ENCODE data around the gene ELL.

ELL gene

GRCh38 chr19:18446811-18447359 lies 75.0 kb downstream of the ELL start:
- DNase-seq (ENCODE audit: low read depth in 2 of 2) = no peak

- no peak for DNase-seq (ENCODE audit: low read depth in 2 of 2)
Observed at GRCh38 chr19:18446145-18446810, 75.6 kb downstream of the ELL start.

- no peak for DNase-seq (ENCODE audit: low read depth in 2 of 2)
Observed at GRCh38 chr19:18445262-18445948, 76.5 kb downstream of the ELL start.

GRCh38 chr19:18444513-18444912 lies 77.4 kb downstream of the ELL start:
- no peak for DNase-seq (ENCODE audit: low read depth in 2 of 2)

- no peak for DNase-seq (ENCODE audit: low read depth in 2 of 2)
Observed at GRCh38 chr19:18443831-18444230, 78.0 kb downstream of the ELL start.

GRCh38 chr19:18443406-18443805 lies 78.5 kb downstream of the ELL start:
- DNase-seq (ENCODE audit: low read depth in 2 of 2) = no peak

GRCh38 chr19:18442941-18443340 lies 78.9 kb downstream of the ELL start:
- no peak for DNase-seq (ENCODE audit: low read depth in 2 of 2)

GRCh38 chr19:18441804-18442788 lies 79.8 kb downstream of the ELL start:
- no peak for DNase-seq (ENCODE audit: low read depth in 2 of 2)

GRCh38 chr19:18440936-18441803 lies 80.7 kb downstream of the ELL start:
- no peak for DNase-seq (ENCODE audit: low read depth in 2 of 2)

- DNase-seq (ENCODE audit: low read depth in 2 of 2) = no peak
Observed at GRCh38 chr19:18440415-18440877, 81.4 kb downstream of the ELL start.

GRCh38 chr19:18439910-18440237 lies 82.0 kb downstream of the ELL start:
- DNase-seq (ENCODE audit: low read depth in 2 of 2) = no peak

GRCh38 chr19:18439025-18439909 lies 82.6 kb downstream of the ELL start:
- DNase-seq (ENCODE audit: low read depth in 2 of 2) = no peak

- no peak for DNase-seq (ENCODE audit: low read depth in 2 of 2)
Observed at GRCh38 chr19:18438331-18439024, 83.4 kb downstream of the ELL start.

- DNase-seq (ENCODE audit: low read depth in 2 of 2) = peak in 1 of 2 donors; percentile 37
Observed at GRCh38 chr19:18437491-18438330, 84.2 kb downstream of the ELL start, which contains the start of gene ISYNA1. ISYNA1 (minus strand) TSS chr19:18438133; CDS start chr19:18437979, 154 bp downstream.

GRCh38 chr19:18436671-18437490 lies 85.0 kb downstream of the ELL start:
- peak; percentile 77 to 79 for DNase-seq (ENCODE audit: low read depth in 2 of 2)

- no peak for DNase-seq (ENCODE audit: low read depth in 2 of 2)
Observed at GRCh38 chr19:18435842-18436670, 85.8 kb downstream of the ELL start.
